GM12891 (cell line): ENCODE data around the gene PRCP.

ENCODE experiments used
- POLR2A ChIP-seq: IDR thresholded peaks from 2 replicates; pipeline ENCODE4 v1.6.1; 2011; ENCODE audit warnings: low read depth, low read length, control low read depth
- POLR2AphosphoS5 ChIP-seq: IDR thresholded peaks from 2 replicates; pipeline ENCODE4 v1.6.1; 2011; ENCODE audit warnings: low read depth, low read length, control low read depth
- TAF1 ChIP-seq: IDR thresholded peaks from 2 replicates; pipeline ENCODE4 v1.6.1; 2011; ENCODE audit warnings: low read depth, low read length, control low read depth

- TF ChIP-seq POLR2A (no peak), POLR2AphosphoS5 (no peak), TAF1 (no peak)
Measured at GRCh38 chr11:82775218-82775617, 125.0 kb downstream of the PRCP start.
